ENCODE data around the gene GATM. TPM values are rescaled to one million over a fixed set of nuclear protein-coding genes. Genes with fewer than 3 reads are reported as not detected.

Gene GATM
- total and polyA plus RNA-seq, 10 of the 15 experiments (the other 5 are each of a cell fraction or from before 2014, with no cell fraction given), result 11.7 to 83.1 (median 38.2) TPM

DNA sequence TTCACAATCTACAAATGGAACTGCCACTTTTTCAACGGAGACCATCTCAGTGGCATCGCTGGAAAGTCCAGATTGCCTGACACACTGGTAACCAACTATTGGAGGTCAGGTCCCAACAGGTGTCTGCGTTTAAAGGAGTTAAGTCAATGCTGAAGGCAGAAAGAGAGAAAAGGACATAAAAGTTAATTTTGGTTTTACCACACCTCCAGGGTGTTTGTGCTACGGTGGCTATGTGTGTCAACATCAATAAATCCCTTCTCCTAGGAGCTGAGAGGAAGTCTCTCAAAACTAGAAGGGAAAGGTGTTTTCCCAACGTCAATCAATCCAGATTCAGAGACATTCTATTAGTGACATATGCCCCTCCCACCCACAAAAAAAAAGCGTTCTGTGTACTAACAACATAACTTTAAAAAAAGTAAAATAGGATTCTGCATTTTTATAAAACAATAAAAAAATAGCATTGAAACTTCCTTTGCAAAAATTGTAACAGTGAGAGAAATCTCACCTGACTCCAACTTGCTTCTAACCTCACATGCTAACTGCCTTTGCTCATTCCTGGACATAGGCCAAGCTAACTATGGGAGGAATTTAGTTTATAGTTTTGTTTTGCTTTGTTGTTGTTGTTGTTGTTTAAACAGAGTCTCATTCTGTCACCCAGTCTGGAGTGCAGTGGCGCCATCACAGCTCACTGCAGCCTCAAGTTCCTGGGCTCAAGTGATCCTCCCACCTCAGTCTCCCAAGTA is 58.7 kb downstream of the GATM start:
- no peaks in the 10 kb centered on the region for H3K27me3 ChIP-seq (replicated peaks in 1 of 2; ENCODE audit: control insufficient read depth in 2 of 2, insufficient read depth in 2 of 2, low read length in 1 of 2)
- no peak overlapping the region for H3K4me3 ChIP-seq
- no peak for ATAC-seq
- in situ Hi-C loops (cut with MboI) (no loop called here), intact Hi-C loops (cut with micrococcal nuclease; ENCODE audit: unreplicated experiment) (no loop called here)
- no peak overlapping the region for H2AFZ ChIP-seq (ENCODE audit: control insufficient read depth, low read depth, low read length)
- H3K9ac ChIP-seq (ENCODE audit: control insufficient read depth, insufficient read depth, low read length), result no peak overlapping the region
- H3K27ac ChIP-seq (ENCODE audit: control insufficient read depth, insufficient read depth), result no peak overlapping the region
- FAIRE-seq, result no peak
- ChIA-PET POLR2A (no interaction called here), RAD21 (ENCODE audit: unreplicated experiment) (interaction anchor here (0.7 to 1.7 kb wide), 2 partner anchors 22 to 73 kb away, joined by 3 to 4 read pairs; no protein-coding TSS in a partner anchor), CTCF (interaction anchor here (0.6 to 1.5 kb wide), 6 partner anchors 12 to 202 kb away, joined by 3 to 4 read pairs (median 3); no protein-coding TSS in a partner anchor), SMC1A (ENCODE audit: uncharacterized antibody, unreplicated experiment) (interaction anchor here (0.6 to 1.6 kb wide), 4 partner anchors 10 to 22 kb away, joined by 3 to 4 read pairs (median 3); no protein-coding TSS in a partner anchor)
- WGBS (ENCODE audit: insufficient coverage, insufficient replicate concordance, low lambda C conversion rate, missing lambda C conversion rate), result 57% methylated on average over 7 of the region's 7 CpGs
- H4K20me1 ChIP-seq (ENCODE audit: control insufficient read depth, insufficient read depth), result no peaks in the 10 kb centered on the region
- H3K36me3 ChIP-seq (ENCODE audit: control insufficient read depth in 2 of 2, insufficient read depth in 2 of 2, low read length in 1 of 2), result no peaks in the 10 kb centered on the region
- no peaks in the 10 kb centered on the region for H3K4me1 ChIP-seq (ENCODE audit: control insufficient read depth, insufficient read depth, low read length)
- H3K9me3 ChIP-seq (replicated peaks; ENCODE audit: control insufficient read depth, insufficient read depth, low read length), result no peaks in the 10 kb centered on the region; the same call in 2 of the 3 replicates
- DNase-seq (ENCODE audit: low read depth, low spot score), result no peak
- H3K79me2 ChIP-seq (ENCODE audit: control insufficient read depth, insufficient read depth, low read length), result no peaks in the 10 kb centered on the region
- no TSS peak for BruUV-seq (replicated peaks)
- TF ChIP-seq TBL1XR1 (IDR thresholded peaks at IDR 0.05; ENCODE audit: low read depth, low read length) (no peak), ZNF217 (IDR thresholded peaks at IDR 0.05) (no peak), SMC3 (IDR thresholded peaks at IDR 0.05; ENCODE audit: borderline replicate concordance, low read length) (no peak), NR2C1 (IDR thresholded peaks at IDR 0.05) (no peak), NFYB (IDR thresholded peaks at IDR 0.05; ENCODE audit: insufficient read depth, low read depth, low read length) (no peak), RAD21 (IDR thresholded peaks at IDR 0.05; ENCODE audit: insufficient read depth, low read depth, low read length) (no peak), PAX8 (IDR thresholded peaks at IDR 0.05) (no peak), HDGF (IDR thresholded peaks at IDR 0.05) (no peak), CBFB (IDR thresholded peaks at IDR 0.05; ENCODE audit: low read depth) (no peak), POLR2AphosphoS2 (IDR thresholded peaks at IDR 0.05; ENCODE audit: low read depth, low read length) (no peak), BCL11A (IDR thresholded peaks at IDR 0.05; ENCODE audit: low read depth, low read length) (no peak), SRF (IDR thresholded peaks at IDR 0.05; ENCODE audit: low read depth in 2 of 2, low read length in 2 of 2) (no peak), GATAD2B (conservative IDR thresholded peaks at IDR 0.05; ENCODE audit: low read depth) (no peak), E2F4 (IDR thresholded peaks at IDR 0.05; ENCODE audit: low read depth, low read length) (no peak), EP300 (IDR thresholded peaks at IDR 0.05; ENCODE audit: borderline replicate concordance in 1 of 2, control insufficient read depth in 1 of 2, low read depth in 2 of 2, low read length in 2 of 2) (no peak)
- TF ChIP-seq, protein P1, sequence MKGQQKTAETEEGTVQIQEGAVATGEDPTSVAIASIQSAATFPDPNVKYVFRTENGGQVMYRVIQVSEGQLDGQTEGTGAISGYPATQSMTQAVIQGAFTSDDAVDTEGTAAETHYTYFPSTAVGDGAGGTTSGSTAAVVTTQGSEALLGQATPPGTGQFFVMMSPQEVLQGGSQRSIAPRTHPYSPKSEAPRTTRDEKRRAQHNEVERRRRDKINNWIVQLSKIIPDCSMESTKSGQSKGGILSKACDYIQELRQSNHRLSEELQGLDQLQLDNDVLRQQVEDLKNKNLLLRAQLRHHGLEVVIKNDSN (IDR thresholded peaks at IDR 0.05; ENCODE audit: borderline replicate concordance, extremely low read length, insufficient read depth, low read depth, low read length), result no peak
- H3K4me2 ChIP-seq (ENCODE audit: control insufficient read depth, insufficient read depth), result no peak overlapping the region

Measured in GM12878 (cell line).